GM21367 (cell line): Measurements from ENCODE around the gene TMEM272.

Experiments
- ATAC-seq: cut with Tn5 transposase; IDR thresholded peaks from one replicate; pipeline ENCODE4 v1.9.1; 2021; ENCODE audit not compliant: unreplicated experiment

TMEM272 gene

GRCh38 chr13:51844862-51845573 is at the start of gene TMEM272:
Gene TMEM272 (minus strand): TSS chr13:51845177. CDS start chr13:51838530, 6,647 bp downstream.
- ATAC-seq = no peak

GRCh38 chr13:51894239-51894638 is 49.3 kb upstream of the TMEM272 start:
- no peak for ATAC-seq

GRCh38 chr13:51892657-51893056 is 47.7 kb upstream of the TMEM272 start:
- no peak for ATAC-seq

- ATAC-seq = no peak
Measured at GRCh38 chr13:51887468-51887867, 42.5 kb upstream of the TMEM272 start.

- no peak for ATAC-seq
Measured at GRCh38 chr13:51885651-51886050, 40.7 kb upstream of the TMEM272 start.

- no peak for ATAC-seq
Measured at GRCh38 chr13:51883226-51883600, 38.2 kb upstream of the TMEM272 start.

GRCh38 chr13:51882570-51883225 is 37.7 kb upstream of the TMEM272 start:
- no peak for ATAC-seq

GRCh38 chr13:51881296-51881695 is 36.3 kb upstream of the TMEM272 start:
- ATAC-seq = no peak

GRCh38 chr13:51879133-51879532 is 34.2 kb upstream of the TMEM272 start:
- no peak for ATAC-seq

- ATAC-seq = no peak
Measured at GRCh38 chr13:51874651-51875050, 29.7 kb upstream of the TMEM272 start.

GRCh38 chr13:51873837-51874236 is 28.9 kb upstream of the TMEM272 start:
- no peak for ATAC-seq

GRCh38 chr13:51873117-51873798 is 28.3 kb upstream of the TMEM272 start:
- no peak for ATAC-seq

GRCh38 chr13:51870616-51871015 is 25.6 kb upstream of the TMEM272 start:
- no peak for ATAC-seq

GRCh38 chr13:51869916-51870315 is 24.9 kb upstream of the TMEM272 start:
- ATAC-seq = no peak

GRCh38 chr13:51867062-51867461 is 22.1 kb upstream of the TMEM272 start:
- no peak for ATAC-seq

GRCh38 chr13:51865838-51866237 is 20.9 kb upstream of the TMEM272 start:
- no peak for ATAC-seq

GRCh38 chr13:51862957-51863356 is 18.0 kb upstream of the TMEM272 start:
- no peak for ATAC-seq

GRCh38 chr13:51861723-51862300 is 16.8 kb upstream of the TMEM272 start, which contains the start of gene CCDC70:
Gene CCDC70 (plus strand): TSS chr13:51861969. CDS start chr13:51865412, 3,443 bp downstream.
- no peak for ATAC-seq

GRCh38 chr13:51858433-51859247 is 13.7 kb upstream of the TMEM272 start:
- no peak for ATAC-seq

- no peak for ATAC-seq
Measured at GRCh38 chr13:51856998-51857397, 12.0 kb upstream of the TMEM272 start.
